ENCODE results near the gene PMPCA.

DNA sequence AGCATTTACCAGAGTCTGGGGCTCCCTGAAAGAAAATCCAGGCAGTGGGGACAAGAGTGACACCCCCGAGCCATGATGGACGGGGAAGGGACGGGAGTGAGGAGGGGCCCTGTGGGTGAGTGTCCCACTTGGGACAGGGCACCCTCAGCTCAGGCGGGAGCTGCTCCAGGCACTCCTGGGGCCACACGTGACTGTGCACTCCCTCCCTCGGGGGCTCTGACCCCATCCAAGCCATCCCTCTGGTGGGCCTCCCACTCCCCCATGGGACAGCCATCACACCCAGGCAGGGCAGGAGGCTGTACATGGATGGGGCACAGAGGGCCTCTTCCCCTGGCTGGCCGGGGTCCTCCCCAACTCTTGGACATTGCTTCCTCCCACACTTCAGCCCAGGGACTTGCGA is 34.0 kb upstream of the PMPCA start:
- TF ChIP-seq, protein P1, sequence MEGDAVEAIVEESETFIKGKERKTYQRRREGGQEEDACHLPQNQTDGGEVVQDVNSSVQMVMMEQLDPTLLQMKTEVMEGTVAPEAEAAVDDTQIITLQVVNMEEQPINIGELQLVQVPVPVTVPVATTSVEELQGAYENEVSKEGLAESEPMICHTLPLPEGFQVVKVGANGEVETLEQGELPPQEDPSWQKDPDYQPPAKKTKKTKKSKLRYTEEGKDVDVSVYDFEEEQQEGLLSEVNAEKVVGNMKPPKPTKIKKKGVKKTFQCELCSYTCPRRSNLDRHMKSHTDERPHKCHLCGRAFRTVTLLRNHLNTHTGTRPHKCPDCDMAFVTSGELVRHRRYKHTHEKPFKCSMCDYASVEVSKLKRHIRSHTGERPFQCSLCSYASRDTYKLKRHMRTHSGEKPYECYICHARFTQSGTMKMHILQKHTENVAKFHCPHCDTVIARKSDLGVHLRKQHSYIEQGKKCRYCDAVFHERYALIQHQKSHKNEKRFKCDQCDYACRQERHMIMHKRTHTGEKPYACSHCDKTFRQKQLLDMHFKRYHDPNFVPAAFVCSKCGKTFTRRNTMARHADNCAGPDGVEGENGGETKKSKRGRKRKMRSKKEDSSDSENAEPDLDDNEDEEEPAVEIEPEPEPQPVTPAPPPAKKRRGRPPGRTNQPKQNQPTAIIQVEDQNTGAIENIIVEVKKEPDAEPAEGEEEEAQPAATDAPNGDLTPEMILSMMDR (IDR thresholded peaks at IDR 0.05) = no peak
- TF ChIP-seq POLR2A (IDR thresholded peaks at IDR 0.05) = no peak
